HepG2 (cell line): ENCODE measurements around the gene CD8A.
"Not testable (repeated sequence)": the region's sequence is repeated elsewhere in the genome, so short reads cannot be mapped to it uniquely, and the experiment has no call there.

Experiments
- CERS6 ChIP-seq: sonication (generic); formaldehyde crosslinking; IDR thresholded peaks from 2 replicates; pipeline ENCODE4 v1.5.0; 2020; ENCODE audit warnings: missing genetic modification reagents
- CTCF ChIP-seq: sonication (generic); formaldehyde crosslinking; IDR thresholded peaks from 2 replicates; pipeline ENCODE4 v1.5.0; 2020; ENCODE audit warnings: mild to moderate bottlenecking, missing genetic modification reagents, moderate library complexity
- SALL2 ChIP-seq: sonication (generic); formaldehyde crosslinking; IDR thresholded peaks from 2 replicates; pipeline ENCODE4 v1.8.1; 2023; ENCODE audit warnings: mild to moderate bottlenecking, missing genetic modification reagents, inconsistent platforms
- XBP1 ChIP-seq: sonication (generic); formaldehyde crosslinking; IDR thresholded peaks from 2 replicates; pipeline ENCODE4 v1.5.0; 2020; ENCODE audit warnings: missing genetic modification reagents
- ZBTB43 ChIP-seq: sonication (generic); formaldehyde crosslinking; conservative IDR thresholded peaks from 2 replicates; pipeline ENCODE4 v1.4.0; 2020; ENCODE audit warnings: missing genetic modification reagents
- ZFY ChIP-seq: sonication (generic); formaldehyde crosslinking; IDR thresholded peaks from 2 replicates; pipeline ENCODE4 v1.4.0; 2020; ENCODE audit warnings: missing genetic modification reagents
- ZSCAN30 ChIP-seq: sonication (generic); formaldehyde crosslinking; IDR thresholded peaks from 2 replicates; pipeline ENCODE4 v1.5.0; 2020; ENCODE audit warnings: mild to moderate bottlenecking, missing genetic modification reagents

DNA sequence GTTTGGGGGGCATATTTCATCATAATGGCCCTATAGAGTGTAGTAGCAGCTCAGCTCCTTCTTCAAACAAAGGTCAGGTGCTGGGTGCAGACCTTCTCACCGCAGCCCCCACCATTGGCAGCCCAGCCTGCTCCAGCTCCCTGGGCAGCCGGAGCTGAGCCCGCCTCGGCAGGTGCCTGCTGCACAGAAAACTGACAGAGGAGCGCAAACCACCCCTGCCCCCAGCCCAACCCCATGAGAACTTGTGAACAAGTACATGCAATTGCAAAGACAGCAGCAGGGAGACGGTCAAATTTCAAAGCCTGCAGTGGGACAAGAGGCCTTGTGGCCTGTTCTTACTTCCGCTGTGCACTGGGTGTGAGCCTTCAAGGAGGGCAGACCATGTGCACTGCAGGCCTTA is 48.7 kb upstream of the CD8A start:
- not testable (repeated sequence) for TF ChIP-seq XBP1 (CRISPR knock-in tag); ZFY (CRISPR knock-in tag); CTCF (CRISPR knock-in tag); ZSCAN30; CERS6 (CRISPR knock-in tag); SALL2 (CRISPR knock-in tag); ZBTB43 (CRISPR knock-in tag)
